Esophagus muscularis mucosa (tissue), 4 donors: ENCODE data around the gene CDH4.

ENCODE experiments used
- CTCF ChIP-seq, 3 experiments: fragments of 200-600 bp in 2 of 3; fragments of 450-650 bp in 1 of 3; sonication (generic) in 2 of 3; IDR thresholded peaks; one replicate each; pipeline ENCODE4 v1.5.1; 2017 to 2019; ENCODE audit warnings: antibody characterized with exemption in 3 of 3, mild to moderate bottlenecking in 2 of 3, moderate library complexity in 1 of 3
- EP300 ChIP-seq: sonication (generic); formaldehyde crosslinking; IDR thresholded peaks from one replicate; pipeline ENCODE4 v1.6.1; 2017; ENCODE audit warnings: antibody characterized with exemption
- POLR2A ChIP-seq: fragments of 450-650 bp; IDR thresholded peaks from one replicate; pipeline ENCODE4 v1.6.1; 2017; ENCODE audit warnings: antibody characterized with exemption, moderate library complexity, mild to moderate bottlenecking, low read depth
- POLR2AphosphoS5 ChIP-seq, 2 donors: sonication (generic); formaldehyde crosslinking; IDR thresholded peaks; one replicate each; pipeline ENCODE4 v1.6.1; 2017; ENCODE audit warnings: antibody characterized with exemption in 2 of 2

- TF ChIP-seq CTCF (IDR thresholded peaks at IDR 0.05) = no peak
- no peak for TF ChIP-seq POLR2AphosphoS5 (IDR thresholded peaks at IDR 0.05)
- TF ChIP-seq POLR2A = no peak
- TF ChIP-seq EP300 = no peak
Measured at GRCh38 chr20:61441537-61441936, 189.5 kb downstream of the CDH4 start.
